OCI-LY7 (cell line): ENCODE results near the gene MRPL55. TPM values are rescaled to one million over a fixed set of nuclear protein-coding genes. Genes with fewer than 3 reads are reported as not detected.
A peak's percentile ranks its signal among the peaks of the same experiment; 100 is the strongest.

ENCODE experiments used
- BruUV-seq: library from RNA; stranded (reverse); fragments of 400-500 nt; replicated peaks from 2 replicates; lab custom pipeline; 2021; lab: Mats Ljungman, UMichigan
- CTCF ChIA-PET: fragments of 300-600 bp; sonication (Branson Sonifier 250); formaldehyde crosslinking; loops from one replicate; lab custom pipeline; 2022; ENCODE audit warnings: antibody characterized with exemption; ENCODE audit not compliant: unreplicated experiment; lab: Charles Lee
- POLR2A ChIA-PET: fragments of 300-600 bp; sonication (Branson Sonifier 250); formaldehyde crosslinking; loops from one replicate; lab custom pipeline; 2022; ENCODE audit warnings: antibody characterized with exemption; lab: Charles Lee
- DNase-seq: peaks from one replicate; pipeline ENCODE4 v3.0.0-alpha.2; 2015; ENCODE audit warnings: low spot score
- H2AFZ ChIP-seq: fragments of 200-600 bp; sonication (generic), shearing (Covaris generic); 2 replicates; pipeline ENCODE4 v1.6.1; 2014; ENCODE audit warnings: mild to moderate bottlenecking, antibody characterized with exemption, low read length, moderate library complexity
- H3K27ac ChIP-seq: fragments of 200-600 bp; sonication (generic); 2 replicates; pipeline ENCODE4 v1.5.1; 2014; ENCODE audit warnings: mixed run types, low read depth, mild to moderate bottlenecking, moderate library complexity, low read length, inconsistent platforms; ENCODE audit not compliant: poor library complexity, severe bottlenecking
- H3K36me3 ChIP-seq: fragments of 200-600 bp; sonication (generic); 2 replicates; pipeline ENCODE4 v1.6.1; 2014; ENCODE audit warnings: mild to moderate bottlenecking, antibody characterized with exemption, low read length, moderate library complexity, mixed read lengths; ENCODE audit not compliant: insufficient read depth
- H3K4me1 ChIP-seq: fragments of 200-600 bp; sonication (generic); 2 replicates; pipeline ENCODE4 v1.5.1; 2014; ENCODE audit warnings: mild to moderate bottlenecking, low read length; ENCODE audit not compliant: insufficient read depth, poor library complexity, severe bottlenecking
- H3K4me2 ChIP-seq: fragments of 200-600 bp; sonication (generic); 2 replicates; pipeline ENCODE4 v1.6.1; 2014; ENCODE audit warnings: mild to moderate bottlenecking, low read length
- H3K4me3 ChIP-seq: fragments of 200-600 bp; sonication (generic); 2 replicates; pipeline ENCODE4 v1.5.1; 2014; ENCODE audit warnings: mild to moderate bottlenecking, low read depth, low read length; ENCODE audit not compliant: poor library complexity, severe bottlenecking
- H3K79me2 ChIP-seq: fragments of 200-600 bp; sonication (generic); 2 replicates; pipeline ENCODE4 v1.6.1; 2016; ENCODE audit warnings: low read depth, mild to moderate bottlenecking, low read length, moderate library complexity, mixed read lengths; ENCODE audit not compliant: insufficient read depth
- H3K9me2 ChIP-seq: fragments of 200-600 bp; sonication (generic); 2 replicates; pipeline ENCODE4 v1.6.1; 2016; ENCODE audit warnings: mild to moderate bottlenecking, low read length, mixed read lengths; ENCODE audit not compliant: insufficient read depth
- H3K9me3 ChIP-seq: fragments of 200-600 bp; sonication (generic); 2 replicates; pipeline ENCODE4 v1.6.1; 2014; ENCODE audit warnings: mild to moderate bottlenecking, mixed run types, low read length, mixed read lengths
- H4K20me1 ChIP-seq: fragments of 200-600 bp; sonication (generic); 2 replicates; pipeline ENCODE4 v1.6.1; 2014; ENCODE audit warnings: mild to moderate bottlenecking, antibody characterized with exemption, low read length, moderate library complexity, mixed read lengths; ENCODE audit not compliant: insufficient read depth
- EZH2phosphoT487 ChIP-seq: fragments of 200-600 bp; sonication (generic); IDR thresholded peaks from 2 replicates; pipeline ENCODE4 v1.6.1; 2018; ENCODE audit warnings: low read depth, borderline replicate concordance, mild to moderate bottlenecking, mixed run types, antibody characterized with exemption, low read length, moderate library complexity, mixed read lengths
- intact Hi-C: fragments of 100-400 bp; cut with micrococcal nuclease; formaldehyde crosslinking; loops from one replicate; pipeline ENCODE4 v1.10.0; 2022; ENCODE audit not compliant: unreplicated experiment
- total RNA-seq, 2 experiments: library from RNA; depleted of rRNA in 1 of 2; stranded (reverse); fragments of >200 nt in 1 of 2; shearing (Covaris generic) in 1 of 2; gene quantifications; 2 replicates each; pipeline ENCODE4 v1.2.3, GENCODE V29; 2014 to 2022
- TF ChIP-seq, protein P1 (sequence below): fragments of 200-600 bp; sonication (generic); conservative IDR thresholded peaks from 2 replicates; pipeline ENCODE4 v1.5.1; 2014; ENCODE audit warnings: mild to moderate bottlenecking, antibody characterized with exemption, low read length, moderate library complexity, mixed read lengths

Gene MRPL55
- total RNA-seq, 2 experiments from 2014 or later = 50.0 to 92.8 TPM

- ChIA-PET CTCF (no interaction called here), POLR2A (interaction anchor here (0.8 to 2.3 kb wide), 4 partner anchors 15 to 328 kb away, joined by 3 to 19 read pairs (median 4); partner anchors contain the start of gene IBA57)
- Histone ChIP-seq H2AFZ (peak overlapping the region; percentile 84; the same call in 1 of the 2 replicates), H4K20me1 (no peaks in the 10 kb centered on the region), H3K36me3 (peaks cover 5% of the 10 kb centered on the region; the same call in 1 of the 2 replicates), H3K9me3 (no peaks in the 10 kb centered on the region), H3K27ac (peak overlapping the region; percentile 79), H3K4me1 (peaks cover 47% of the 10 kb centered on the region), H3K9me2 (no peaks in the 10 kb centered on the region), H3K4me3 (no peak overlapping the region), H3K4me2 (peak overlapping the region; percentile 52), H3K79me2 (peaks cover 17% of the 10 kb centered on the region)
- TF ChIP-seq EZH2phosphoT487 = no peak
- TF ChIP-seq, protein P1, sequence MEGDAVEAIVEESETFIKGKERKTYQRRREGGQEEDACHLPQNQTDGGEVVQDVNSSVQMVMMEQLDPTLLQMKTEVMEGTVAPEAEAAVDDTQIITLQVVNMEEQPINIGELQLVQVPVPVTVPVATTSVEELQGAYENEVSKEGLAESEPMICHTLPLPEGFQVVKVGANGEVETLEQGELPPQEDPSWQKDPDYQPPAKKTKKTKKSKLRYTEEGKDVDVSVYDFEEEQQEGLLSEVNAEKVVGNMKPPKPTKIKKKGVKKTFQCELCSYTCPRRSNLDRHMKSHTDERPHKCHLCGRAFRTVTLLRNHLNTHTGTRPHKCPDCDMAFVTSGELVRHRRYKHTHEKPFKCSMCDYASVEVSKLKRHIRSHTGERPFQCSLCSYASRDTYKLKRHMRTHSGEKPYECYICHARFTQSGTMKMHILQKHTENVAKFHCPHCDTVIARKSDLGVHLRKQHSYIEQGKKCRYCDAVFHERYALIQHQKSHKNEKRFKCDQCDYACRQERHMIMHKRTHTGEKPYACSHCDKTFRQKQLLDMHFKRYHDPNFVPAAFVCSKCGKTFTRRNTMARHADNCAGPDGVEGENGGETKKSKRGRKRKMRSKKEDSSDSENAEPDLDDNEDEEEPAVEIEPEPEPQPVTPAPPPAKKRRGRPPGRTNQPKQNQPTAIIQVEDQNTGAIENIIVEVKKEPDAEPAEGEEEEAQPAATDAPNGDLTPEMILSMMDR = no peak
- intact Hi-C loops = loop anchor here (10.0 kb wide), 2 partner anchors 138 to 268 kb away; partner anchors contain the start of gene TRIM11
- peak; percentile 45 for DNase-seq
- no TSS peak for BruUV-seq
These were observed 27.8 kb upstream of the MRPL55 start for GRCh38 chr1:228136901-228137300.

DNA sequence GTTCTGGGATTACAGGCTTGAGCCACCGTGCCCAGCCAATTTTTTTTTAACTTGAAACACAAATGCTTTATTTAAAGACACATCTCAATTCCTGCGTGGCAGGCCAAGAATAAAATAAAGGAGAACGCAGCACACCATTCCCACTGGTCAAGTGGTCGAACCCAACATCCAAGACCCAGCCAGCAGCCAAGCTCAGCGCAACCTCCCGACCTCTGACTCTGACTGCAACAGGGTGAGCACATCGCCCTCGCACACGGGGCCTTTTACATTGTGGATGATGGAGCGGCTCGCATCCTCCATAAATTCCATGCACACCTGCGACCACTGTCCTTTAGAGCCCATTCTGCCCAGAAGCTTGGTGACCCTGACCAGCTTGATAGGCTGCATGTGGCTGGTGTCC lies 25.5 kb upstream of the MRPL55 start:
- DNase-seq = no peak
- Histone ChIP-seq H3K4me1 (peaks cover 40% of the 10 kb centered on the region), H3K9me2 (no peaks in the 10 kb centered on the region), H3K4me3 (no peak overlapping the region), H4K20me1 (no peaks in the 10 kb centered on the region), H3K79me2 (no peaks in the 10 kb centered on the region), H2AFZ (no peak overlapping the region), H3K36me3 (no peaks in the 10 kb centered on the region), H3K27ac (no peak overlapping the region), H3K9me3 (no peaks in the 10 kb centered on the region), H3K4me2 (no peak overlapping the region)
- BruUV-seq = no TSS peak
- intact Hi-C loops = loop anchor here (10.0 kb wide), 2 partner anchors 140 to 270 kb away; partner anchors contain the start of gene TRIM11
- CTCF ChIA-PET = no interaction called here
- POLR2A ChIA-PET = interaction anchor here (0.6 to 1.5 kb wide), 3 partner anchors 9 to 105 kb away, joined by 3 to 5 read pairs (median 4); no protein-coding TSS in a partner anchor
- TF ChIP-seq, protein P1 = no peak

DNA sequence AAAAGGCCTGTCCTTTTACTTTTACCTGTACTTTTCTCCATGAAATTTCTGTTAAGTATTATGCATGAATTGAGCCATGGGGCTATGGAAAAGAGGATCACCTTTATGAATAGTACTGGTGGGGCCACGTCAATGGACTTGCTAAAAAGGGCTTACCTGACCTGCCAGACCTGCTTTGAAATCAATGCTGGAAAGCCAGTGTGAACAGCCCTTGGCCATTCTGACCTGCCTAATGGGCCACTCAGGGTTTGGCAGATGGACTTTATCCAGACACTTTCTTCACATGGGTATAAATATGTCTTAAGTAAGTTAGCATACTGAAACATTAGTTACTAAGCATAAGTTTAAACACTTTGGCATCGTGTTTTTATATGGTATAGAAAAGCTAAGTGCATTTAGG lies 22.7 kb upstream of the MRPL55 start:
- H3K36me3 ChIP-seq = no peaks in the 10 kb centered on the region
- no peaks in the 10 kb centered on the region for H3K79me2 ChIP-seq
- no peak overlapping the region for H3K4me3 ChIP-seq
- no peaks in the 10 kb centered on the region for H3K9me3 ChIP-seq
- no peaks in the 10 kb centered on the region for H4K20me1 ChIP-seq
- H2AFZ ChIP-seq = no peak overlapping the region
- H3K9me2 ChIP-seq = no peaks in the 10 kb centered on the region
- TF ChIP-seq, protein P1 = no peak
- TF ChIP-seq EZH2phosphoT487 = no peak
- BruUV-seq = no TSS peak
- DNase-seq = no peak
- H3K27ac ChIP-seq = no peak overlapping the region
- peaks cover 12% of the 10 kb centered on the region for H3K4me1 ChIP-seq
- ChIA-PET POLR2A (interaction anchor here (1.1 to 2.3 kb wide), 2 partner anchors 22 to 35 kb away, joined by 3 to 7 read pairs; partner anchors contain the start of gene MRPL55), CTCF (interaction anchor here (2.1 kb wide), 1 partner anchor 35 kb away, joined by 8 read pairs; no protein-coding TSS in a partner anchor)
- intact Hi-C loops = loop anchor here (1.0 to 10.0 kb wide), 5 partner anchors 35 to 384 kb away; partner anchors contain the start of gene TRIM11
- no peak overlapping the region for H3K4me2 ChIP-seq
